ENCODE measurements around the gene IFNL3.

Gene IFNL3

GRCh38 chr19:39193803-39194202, 51.0 kb downstream of the IFNL3 start:
- no peak for DNase-seq (ENCODE audit: low read depth in 2 of 2)

All from stimulated activated CD4-positive, alpha-beta T cell treated with anti-CD3 and anti-CD28 coated beads, Interleukin-15, amount 100 ng/mL, for 48 hours (primary cell).